ENCODE data around the gene HOTAIR. TPM values are rescaled to one million over a fixed set of nuclear protein-coding genes. Genes with fewer than 3 reads are reported as not detected.

HOTAIR gene
- total and polyA plus RNA-seq, 2 donors (not counting 3 experiments of a cell fraction or from before 2014, with no cell fraction given) = not detected

DNA sequence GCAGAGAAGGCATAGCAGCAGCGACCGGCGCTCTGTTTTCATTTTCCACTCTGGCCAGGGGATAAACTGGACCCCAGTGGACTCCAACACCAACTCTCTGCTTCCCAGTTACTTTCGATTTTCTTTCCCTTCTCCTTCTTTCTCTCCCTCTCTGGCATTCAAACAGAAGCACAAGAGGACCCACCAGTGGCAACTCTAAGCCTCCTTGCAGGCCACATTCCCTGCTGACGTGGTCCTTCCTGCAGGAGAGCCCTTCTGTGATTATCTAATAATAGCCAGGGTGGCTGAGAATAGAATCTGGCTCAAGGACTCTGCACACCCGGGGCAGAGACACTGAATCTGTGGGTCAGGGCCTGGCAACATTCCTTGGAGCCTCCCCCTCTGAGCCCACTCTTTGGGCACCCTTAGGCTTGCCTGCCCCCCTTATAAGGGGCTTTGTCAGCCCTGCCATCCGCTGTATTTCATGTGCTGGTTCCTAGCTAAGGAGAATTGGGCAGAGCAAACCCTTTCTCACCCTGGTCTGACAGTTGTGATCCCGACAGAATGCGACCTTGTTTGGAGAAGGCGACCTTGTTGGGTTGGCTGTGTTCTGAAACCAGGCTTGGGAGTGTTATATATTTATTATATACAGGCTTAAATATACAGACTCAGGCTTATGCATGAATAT lies 45.3 kb upstream of the HOTAIR start:
- peaks cover 3% of the 10 kb centered on the region for H3K4me1 ChIP-seq (ENCODE audit: control insufficient read depth, extremely low read depth, insufficient read depth, low read length)
- dilution Hi-C loops (cut with MboI; ENCODE audit: extremely low pct_ligation_motif_present, low sequenced_read_pairs) (no loop called here), intact Hi-C loops (cut with micrococcal nuclease) (no loop called here)
- no peak overlapping the region for H2AFZ ChIP-seq (ENCODE audit: low read depth, low read length)
- FAIRE-seq (no peak), DNase-seq (ENCODE audit: low read depth, low spot score) (no peak)
- no peak overlapping the region for H3K4me3 ChIP-seq (replicated peaks in 1 of 3; ENCODE audit: insufficient read depth in 1 of 3, low read depth in 1 of 3, low read length in 3 of 3)
- H3K79me2 ChIP-seq (ENCODE audit: control insufficient read depth, insufficient read depth, low read length) = no peaks in the 10 kb centered on the region
- TF ChIP-seq EZH2 (IDR thresholded peaks at IDR 0.05; ENCODE audit: borderline replicate concordance, low read depth, low read length, severe bottlenecking) = no peak
- TF ChIP-seq FOS (IDR thresholded peaks at IDR 0.05; ENCODE audit: borderline replicate concordance, insufficient read depth, low read length) = no peak
- no peak for TF ChIP-seq MYC (IDR thresholded peaks at IDR 0.05; ENCODE audit: low read depth, low read length)
- no peak for TF ChIP-seq POLR2AphosphoS5 (IDR thresholded peaks at IDR 0.05; ENCODE audit: insufficient read depth, low read depth, low read length)
- TF ChIP-seq GATA2 (IDR thresholded peaks at IDR 0.05; ENCODE audit: insufficient read depth, insufficient read length, low read depth, low read length) = no peak
- TF ChIP-seq MAX (IDR thresholded peaks at IDR 0.05; ENCODE audit: insufficient read depth, insufficient read length) = no peak
- TF ChIP-seq JUN (IDR thresholded peaks at IDR 0.05; ENCODE audit: borderline replicate concordance, insufficient read depth, insufficient read length, low read depth) = no peak
- TF ChIP-seq, protein P1, sequence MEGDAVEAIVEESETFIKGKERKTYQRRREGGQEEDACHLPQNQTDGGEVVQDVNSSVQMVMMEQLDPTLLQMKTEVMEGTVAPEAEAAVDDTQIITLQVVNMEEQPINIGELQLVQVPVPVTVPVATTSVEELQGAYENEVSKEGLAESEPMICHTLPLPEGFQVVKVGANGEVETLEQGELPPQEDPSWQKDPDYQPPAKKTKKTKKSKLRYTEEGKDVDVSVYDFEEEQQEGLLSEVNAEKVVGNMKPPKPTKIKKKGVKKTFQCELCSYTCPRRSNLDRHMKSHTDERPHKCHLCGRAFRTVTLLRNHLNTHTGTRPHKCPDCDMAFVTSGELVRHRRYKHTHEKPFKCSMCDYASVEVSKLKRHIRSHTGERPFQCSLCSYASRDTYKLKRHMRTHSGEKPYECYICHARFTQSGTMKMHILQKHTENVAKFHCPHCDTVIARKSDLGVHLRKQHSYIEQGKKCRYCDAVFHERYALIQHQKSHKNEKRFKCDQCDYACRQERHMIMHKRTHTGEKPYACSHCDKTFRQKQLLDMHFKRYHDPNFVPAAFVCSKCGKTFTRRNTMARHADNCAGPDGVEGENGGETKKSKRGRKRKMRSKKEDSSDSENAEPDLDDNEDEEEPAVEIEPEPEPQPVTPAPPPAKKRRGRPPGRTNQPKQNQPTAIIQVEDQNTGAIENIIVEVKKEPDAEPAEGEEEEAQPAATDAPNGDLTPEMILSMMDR (IDR thresholded peaks at IDR 0.05; ENCODE audit: extremely low read depth in 1 of 2, insufficient read depth in 1 of 2, low read depth in 1 of 2, low read length in 2 of 2) = no peak
- TF ChIP-seq POLR2A (IDR thresholded peaks at IDR 0.05; ENCODE audit: low read depth, low read length) = no peak
- H4K20me1 ChIP-seq (replicated peaks; ENCODE audit: control insufficient read depth, extremely low read depth, insufficient read depth, low read length) = no peaks in the 10 kb centered on the region
- H3K36me3 ChIP-seq (ENCODE audit: control insufficient read depth in 2 of 2, extremely low read depth in 1 of 2, insufficient read depth in 2 of 2, low read length in 2 of 2) = no peaks in the 10 kb centered on the region
- no peak overlapping the region for H3K9ac ChIP-seq (replicated peaks; ENCODE audit: extremely low read depth, insufficient read depth, low read length)
- no peaks in the 10 kb centered on the region for H3K9me1 ChIP-seq (replicated peaks; ENCODE audit: control insufficient read depth, extremely low read depth, insufficient read depth, low read length)
- no peak overlapping the region for H3K27ac ChIP-seq (ENCODE audit: insufficient read depth, low read depth, low read length)
- BruUV-seq (replicated peaks) = no TSS peak
- CTCF ChIA-PET = interaction anchor here (2.6 kb wide), 1 partner anchor 13 kb away, joined by 9 read pairs; the partner anchor contains the start of gene HOXC5
- peaks cover 85 to 93% of the 10 kb centered on the region in 2 experiments for H3K27me3 ChIP-seq (ENCODE audit: control insufficient read depth in 2 of 2, insufficient read depth in 2 of 2, low read length in 2 of 2)
- H3K9me3 ChIP-seq (replicated peaks; ENCODE audit: control insufficient read depth, insufficient read depth, low read length) = no peaks in the 10 kb centered on the region
- H3K4me2 ChIP-seq (ENCODE audit: insufficient read depth, low read length) = no peak overlapping the region
- POLR2A ChIA-PET = no interaction called here
